ENCODE measurements around the gene DUSP1. TPM values are rescaled to one million over a fixed set of nuclear protein-coding genes. Genes with fewer than 3 reads are reported as not detected.

Gene DUSP1
- total RNA-seq, 4 donors from 2014 or later = 613 to 1,025 (median 690) TPM

DNA sequence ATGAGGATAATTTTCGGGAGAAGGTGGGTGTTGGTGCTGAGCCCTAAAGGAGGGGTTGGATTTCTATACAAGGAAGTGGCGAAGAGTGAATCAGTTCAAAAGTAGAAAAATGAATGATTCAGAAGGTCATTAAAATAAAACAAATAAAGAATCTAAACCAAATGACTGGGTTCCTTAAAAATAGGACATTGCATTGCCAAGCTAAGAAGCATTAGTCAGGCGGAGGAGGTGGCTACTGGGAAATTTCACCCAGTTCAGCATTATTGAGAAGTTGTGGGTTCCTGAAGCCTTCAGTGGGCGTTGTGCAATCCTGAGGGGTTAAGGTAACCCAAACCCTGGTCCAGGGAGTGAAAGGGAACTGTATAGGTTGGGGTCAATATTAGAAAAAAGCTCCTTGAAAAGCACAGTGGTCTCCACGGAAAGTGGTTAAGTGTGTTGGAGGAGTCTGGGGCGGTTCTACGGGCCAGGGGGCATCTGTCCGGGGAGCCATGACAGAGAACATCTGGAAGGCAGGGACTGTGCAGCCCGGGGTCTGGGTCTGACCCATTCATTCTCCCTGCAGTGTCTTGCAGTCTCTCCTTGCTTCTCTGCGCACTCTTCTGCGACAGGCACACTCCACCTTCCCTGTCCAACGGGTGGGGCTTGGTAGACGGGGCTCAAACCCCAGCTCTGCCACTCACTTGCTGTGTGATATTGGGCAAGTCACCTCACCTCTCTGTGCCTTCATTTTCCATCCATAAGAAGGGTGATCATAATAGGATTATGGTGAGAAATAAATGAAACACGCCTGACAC, 27.6 kb upstream of the DUSP1 start:
- H3K36me3 ChIP-seq = no peaks in the 10 kb centered on the region
- H3K4me3 ChIP-seq (replicated peaks in 1 of 3) = no peak overlapping the region
- H3K9me3 ChIP-seq = no peaks in the 10 kb centered on the region
- peaks cover 0 to 19% of the 10 kb centered on the region in 2 donors for H3K4me1 ChIP-seq
- DNase-seq = no peak
- 83 to 84% methylated on average over 14 of the region's 14 CpGs for WGBS, 2 donors
- no peak for TF ChIP-seq POLR2A (IDR thresholded peaks at IDR 0.05)
- peak overlapping the region in 2 of 3 donors; percentile 7 to 31 for H3K27ac ChIP-seq
- H3K27me3 ChIP-seq = no peaks in the 10 kb centered on the region
- intact Hi-C loops (cut with DNase I) = no loop called here

DNA sequence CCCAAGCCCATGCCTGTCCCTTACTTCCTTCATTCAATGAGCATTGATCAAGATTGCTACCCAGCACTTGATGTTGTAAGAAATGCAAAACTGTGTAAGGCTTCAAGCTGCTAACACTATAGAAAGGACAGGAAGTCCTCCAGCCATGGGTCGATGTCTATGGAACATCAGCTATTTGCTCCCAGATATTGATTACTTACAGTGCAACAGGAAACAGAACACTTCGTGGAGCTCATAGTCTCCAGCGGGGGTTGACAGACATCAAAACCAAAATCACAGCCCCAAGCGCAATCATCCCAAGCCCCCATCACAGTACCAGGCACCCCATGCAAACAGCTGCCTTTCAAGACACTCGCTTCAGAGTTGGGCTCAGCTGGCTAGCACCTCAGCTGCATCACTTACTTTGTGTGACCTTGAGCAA, 26.8 kb upstream of the DUSP1 start:
- H3K4me3 ChIP-seq (replicated peaks in 1 of 3) = no peak overlapping the region
- DNase-seq = no peak
- intact Hi-C loops (cut with DNase I) = no loop called here
- no peak for TF ChIP-seq CTCF (IDR thresholded peaks at IDR 0.05)
- no peak for TF ChIP-seq POLR2A (IDR thresholded peaks at IDR 0.05)
- H3K27ac ChIP-seq = peak overlapping the region in 2 of 3 donors; percentile 4 to 7
- H3K9me3 ChIP-seq = no peaks in the 10 kb centered on the region
- no peaks in the 10 kb centered on the region for H3K36me3 ChIP-seq
- H3K27me3 ChIP-seq = no peaks in the 10 kb centered on the region
- peaks cover 0 to 19% of the 10 kb centered on the region in 2 donors for H3K4me1 ChIP-seq
- WGBS, 2 donors = 70 to 79% methylated on average over 5 of the region's 5 CpGs

GRCh38 chr5:172796306-172796705, 25.3 kb upstream of the DUSP1 start:
- no peak for DNase-seq
- Histone ChIP-seq H3K9me3 (no peaks in the 10 kb centered on the region), H3K4me3 (replicated peaks in 1 of 3) (no peak overlapping the region), H3K27me3 (no peaks in the 10 kb centered on the region), H3K36me3 (no peaks in the 10 kb centered on the region), H3K4me1 (peaks cover 0 to 21% of the 10 kb centered on the region in 2 donors), H3K27ac (peak overlapping the region; percentile 10 to 68 (median 42))
- 81 to 84% methylated on average over 5 to 6 of the region's 6 CpGs for whole genome bisulfite sequencing, 2 donors
- intact Hi-C loops (cut with DNase I) = no loop called here
- TF ChIP-seq POLR2A (IDR thresholded peaks at IDR 0.05) = no peak

GRCh38 chr5:172795318-172795977, 24.5 kb upstream of the DUSP1 start:
- peaks cover 2 to 29% of the 10 kb centered on the region in 2 donors for H3K4me1 ChIP-seq
- no peaks in the 10 kb centered on the region for H3K9me3 ChIP-seq
- no peaks in the 10 kb centered on the region for H3K36me3 ChIP-seq
- H3K27me3 ChIP-seq = no peaks in the 10 kb centered on the region
- WGBS, 2 donors = 40 to 52% methylated on average over 13 of the region's 13 CpGs
- peak; percentile 63 to 65 for DNase-seq
- peak overlapping the region; percentile 33 to 68 (median 68) for H3K27ac ChIP-seq
- intact Hi-C loops (cut with DNase I) = no loop called here
- no peak for TF ChIP-seq POLR2A (IDR thresholded peaks at IDR 0.05)
- no peak for TF ChIP-seq CTCF (IDR thresholded peaks at IDR 0.05)
- H3K4me3 ChIP-seq (replicated peaks in 1 of 3) = no peak overlapping the region

DNA sequence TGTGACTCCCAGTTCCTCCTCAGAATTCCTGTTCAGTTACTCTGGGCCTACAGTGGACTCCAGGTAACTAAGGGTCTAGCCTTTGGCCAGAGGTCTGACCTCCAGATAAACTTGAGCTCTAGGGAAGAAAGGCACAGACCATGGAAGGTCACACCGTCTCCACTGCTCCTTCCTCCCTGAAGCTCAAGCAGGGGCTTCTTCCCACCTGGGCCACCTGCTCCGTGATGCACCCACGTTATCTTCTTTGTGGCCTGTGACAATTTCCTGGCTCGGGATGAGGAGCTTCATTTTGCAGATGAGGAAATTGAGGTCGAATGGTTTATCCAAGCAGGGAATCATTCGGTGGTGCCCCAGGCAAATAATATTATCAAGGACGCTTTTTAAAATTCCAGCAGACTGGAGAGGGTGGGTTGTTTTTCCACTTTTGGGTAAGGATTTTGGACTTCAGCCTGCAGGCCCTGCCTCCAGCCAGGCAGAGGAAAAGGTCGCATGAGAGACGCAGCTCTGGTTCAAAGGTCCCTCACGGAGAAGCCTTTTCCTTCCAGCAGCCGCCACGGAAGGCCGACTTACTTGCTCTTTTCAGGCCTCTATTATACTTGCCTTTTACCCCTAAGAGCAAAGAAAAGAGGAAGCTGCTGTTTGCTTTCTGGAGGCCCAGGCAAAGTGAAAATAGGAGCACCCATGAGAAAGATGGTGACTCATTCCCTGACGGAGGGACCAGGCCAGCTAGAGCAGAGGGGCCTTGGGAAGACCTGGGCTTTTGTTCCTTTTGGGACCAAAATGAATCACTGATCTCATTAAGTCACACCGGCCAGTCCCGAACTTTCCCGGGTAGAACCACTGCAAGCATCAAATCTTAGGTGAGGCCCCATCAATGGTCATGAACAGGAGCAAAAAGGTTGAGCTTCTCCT, 22.8 kb upstream of the DUSP1 start:
- DNase-seq = no peak
- peak overlapping the region in 2 of 3 donors; percentile 68 for H3K27ac ChIP-seq
- peaks cover 11 to 44% of the 10 kb centered on the region in 2 donors for H3K4me1 ChIP-seq
- intact Hi-C loops (cut with DNase I) = no loop called here
- no peak overlapping the region for H3K4me3 ChIP-seq (replicated peaks in 1 of 3)
- no peaks in the 10 kb centered on the region for H3K9me3 ChIP-seq
- no peaks in the 10 kb centered on the region for H3K36me3 ChIP-seq
- no peaks in the 10 kb centered on the region for H3K27me3 ChIP-seq
- no peak for TF ChIP-seq POLR2A (IDR thresholded peaks at IDR 0.05)
- no peak for TF ChIP-seq CTCF (IDR thresholded peaks at IDR 0.05)
- 86 to 87% methylated on average over 12 to 17 of the region's 17 CpGs for WGBS, 2 donors

Measured in thyroid gland (tissue), 4 donors.